ENCODE results near the gene WNT9B. TPM values are rescaled to one million over a fixed set of nuclear protein-coding genes. Genes with fewer than 3 reads are reported as not detected.

Gene WNT9B
- total and polyA plus RNA-seq, 2 of the 13 experiments (the other 11 are each of a cell fraction or from before 2014, with no cell fraction given), result not detected

DNA sequence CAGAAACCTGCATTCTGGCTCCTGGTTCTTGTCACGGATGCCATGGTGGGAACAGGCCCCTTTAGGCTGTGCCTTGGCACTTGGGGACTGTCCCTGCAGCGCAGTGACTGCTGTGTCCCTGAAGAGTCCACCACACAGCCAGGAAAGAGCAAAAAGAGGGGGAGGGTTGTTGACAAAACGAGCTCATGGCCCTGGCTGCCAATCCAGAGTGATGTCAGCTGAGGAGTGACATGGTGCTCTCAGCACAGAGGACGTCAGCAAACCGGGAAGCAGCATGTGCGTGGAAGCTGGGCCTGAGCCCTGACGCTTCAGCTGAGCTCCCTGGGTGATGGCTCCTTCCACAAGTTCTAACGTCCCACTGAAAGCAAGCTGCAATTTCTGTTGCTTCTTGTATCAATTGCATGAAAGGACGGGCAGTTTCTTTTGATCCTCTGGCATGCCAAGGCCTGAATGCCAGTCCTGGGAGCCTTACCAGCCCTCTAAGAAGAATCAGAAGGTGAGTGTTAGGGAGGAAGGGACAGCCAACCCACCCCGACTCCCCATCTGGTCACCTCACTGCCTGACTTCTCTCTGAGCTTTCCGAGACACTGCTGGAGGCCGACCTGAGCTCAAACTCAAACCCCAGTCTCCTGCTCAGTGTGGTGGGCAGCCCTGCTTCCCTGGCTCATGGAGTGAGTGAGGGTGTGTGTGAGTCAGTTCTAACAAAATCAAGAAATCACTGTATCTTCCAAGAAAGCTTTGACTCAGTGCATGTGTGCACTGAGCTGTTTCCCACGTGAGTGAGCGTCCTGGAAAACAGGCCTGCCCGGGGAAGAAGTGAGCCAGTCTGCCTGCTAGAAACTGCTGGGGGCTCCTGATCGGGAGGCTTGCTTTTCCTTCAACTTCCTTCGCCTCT is 18.2 kb upstream of the WNT9B start (continued):
- TF ChIP-seq, protein P1, sequence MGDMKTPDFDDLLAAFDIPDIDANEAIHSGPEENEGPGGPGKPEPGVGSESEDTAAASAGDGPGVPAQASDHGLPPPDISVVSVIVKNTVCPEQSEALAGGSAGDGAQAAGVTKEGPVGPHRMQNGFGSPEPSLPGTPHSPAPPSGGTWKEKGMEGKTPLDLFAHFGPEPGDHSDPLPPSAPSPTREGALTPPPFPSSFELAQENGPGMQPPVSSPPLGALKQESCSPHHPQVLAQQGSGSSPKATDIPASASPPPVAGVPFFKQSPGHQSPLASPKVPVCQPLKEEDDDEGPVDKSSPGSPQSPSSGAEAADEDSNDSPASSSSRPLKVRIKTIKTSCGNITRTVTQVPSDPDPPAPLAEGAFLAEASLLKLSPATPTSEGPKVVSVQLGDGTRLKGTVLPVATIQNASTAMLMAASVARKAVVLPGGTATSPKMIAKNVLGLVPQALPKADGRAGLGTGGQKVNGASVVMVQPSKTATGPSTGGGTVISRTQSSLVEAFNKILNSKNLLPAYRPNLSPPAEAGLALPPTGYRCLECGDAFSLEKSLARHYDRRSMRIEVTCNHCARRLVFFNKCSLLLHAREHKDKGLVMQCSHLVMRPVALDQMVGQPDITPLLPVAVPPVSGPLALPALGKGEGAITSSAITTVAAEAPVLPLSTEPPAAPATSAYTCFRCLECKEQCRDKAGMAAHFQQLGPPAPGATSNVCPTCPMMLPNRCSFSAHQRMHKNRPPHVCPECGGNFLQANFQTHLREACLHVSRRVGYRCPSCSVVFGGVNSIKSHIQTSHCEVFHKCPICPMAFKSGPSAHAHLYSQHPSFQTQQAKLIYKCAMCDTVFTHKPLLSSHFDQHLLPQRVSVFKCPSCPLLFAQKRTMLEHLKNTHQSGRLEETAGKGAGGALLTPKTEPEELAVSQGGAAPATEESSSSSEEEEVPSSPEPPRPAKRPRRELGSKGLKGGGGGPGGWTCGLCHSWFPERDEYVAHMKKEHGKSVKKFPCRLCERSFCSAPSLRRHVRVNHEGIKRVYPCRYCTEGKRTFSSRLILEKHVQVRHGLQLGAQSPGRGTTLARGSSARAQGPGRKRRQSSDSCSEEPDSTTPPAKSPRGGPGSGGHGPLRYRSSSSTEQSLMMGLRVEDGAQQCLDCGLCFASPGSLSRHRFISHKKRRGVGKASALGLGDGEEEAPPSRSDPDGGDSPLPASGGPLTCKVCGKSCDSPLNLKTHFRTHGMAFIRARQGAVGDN (CRISPR knock-in tag; IDR thresholded peaks at IDR 0.05), result peak; percentile 76
- TF ChIP-seq, protein P2, sequence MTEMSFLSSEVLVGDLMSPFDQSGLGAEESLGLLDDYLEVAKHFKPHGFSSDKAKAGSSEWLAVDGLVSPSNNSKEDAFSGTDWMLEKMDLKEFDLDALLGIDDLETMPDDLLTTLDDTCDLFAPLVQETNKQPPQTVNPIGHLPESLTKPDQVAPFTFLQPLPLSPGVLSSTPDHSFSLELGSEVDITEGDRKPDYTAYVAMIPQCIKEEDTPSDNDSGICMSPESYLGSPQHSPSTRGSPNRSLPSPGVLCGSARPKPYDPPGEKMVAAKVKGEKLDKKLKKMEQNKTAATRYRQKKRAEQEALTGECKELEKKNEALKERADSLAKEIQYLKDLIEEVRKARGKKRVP (CRISPR knock-in tag; IDR thresholded peaks at IDR 0.05), result peak in 1 of 2 experiments; percentile 51; a peak in 1 of 4 replicates
- TF ChIP-seq, protein P3, sequence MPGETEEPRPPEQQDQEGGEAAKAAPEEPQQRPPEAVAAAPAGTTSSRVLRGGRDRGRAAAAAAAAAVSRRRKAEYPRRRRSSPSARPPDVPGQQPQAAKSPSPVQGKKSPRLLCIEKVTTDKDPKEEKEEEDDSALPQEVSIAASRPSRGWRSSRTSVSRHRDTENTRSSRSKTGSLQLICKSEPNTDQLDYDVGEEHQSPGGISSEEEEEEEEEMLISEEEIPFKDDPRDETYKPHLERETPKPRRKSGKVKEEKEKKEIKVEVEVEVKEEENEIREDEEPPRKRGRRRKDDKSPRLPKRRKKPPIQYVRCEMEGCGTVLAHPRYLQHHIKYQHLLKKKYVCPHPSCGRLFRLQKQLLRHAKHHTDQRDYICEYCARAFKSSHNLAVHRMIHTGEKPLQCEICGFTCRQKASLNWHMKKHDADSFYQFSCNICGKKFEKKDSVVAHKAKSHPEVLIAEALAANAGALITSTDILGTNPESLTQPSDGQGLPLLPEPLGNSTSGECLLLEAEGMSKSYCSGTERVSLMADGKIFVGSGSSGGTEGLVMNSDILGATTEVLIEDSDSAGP (CRISPR knock-in tag; IDR thresholded peaks at IDR 0.05; ENCODE audit: borderline replicate concordance), result 0 out of 2 replicates have a peak, but pooled peaks have one; percentile 38
- TF ChIP-seq HOXA3 (CRISPR knock-in tag; IDR thresholded peaks at IDR 0.05) (peak; percentile 93), SYNCRIP (IDR thresholded peaks at IDR 0.05; ENCODE audit: insufficient read depth, low read depth, low read length) (no peak), ZNF644 (CRISPR knock-in tag; IDR thresholded peaks at IDR 0.05; ENCODE audit: low read depth) (peak; percentile 49; the same call in 1 of the 2 replicates), HMG20A (CRISPR knock-in tag; IDR thresholded peaks at IDR 0.05; ENCODE audit: borderline replicate concordance) (no peak), ZNF432 (CRISPR knock-in tag; IDR thresholded peaks at IDR 0.05; ENCODE audit: borderline replicate concordance) (no peak), FOXK1 (CRISPR knock-in tag; IDR thresholded peaks at IDR 0.05; ENCODE audit: borderline replicate concordance, low read depth) (peak; percentile 47; the same call in 1 of the 2 replicates), MXI1 (IDR thresholded peaks at IDR 0.05; ENCODE audit: borderline replicate concordance, low read depth, low read length) (0 out of 3 replicates have a peak, but pooled peaks have one; percentile 44), MXD4 (CRISPR knock-in tag; IDR thresholded peaks at IDR 0.05) (peak; percentile 18; the same call in 1 of the 2 replicates)
- TF ChIP-seq, protein P4, sequence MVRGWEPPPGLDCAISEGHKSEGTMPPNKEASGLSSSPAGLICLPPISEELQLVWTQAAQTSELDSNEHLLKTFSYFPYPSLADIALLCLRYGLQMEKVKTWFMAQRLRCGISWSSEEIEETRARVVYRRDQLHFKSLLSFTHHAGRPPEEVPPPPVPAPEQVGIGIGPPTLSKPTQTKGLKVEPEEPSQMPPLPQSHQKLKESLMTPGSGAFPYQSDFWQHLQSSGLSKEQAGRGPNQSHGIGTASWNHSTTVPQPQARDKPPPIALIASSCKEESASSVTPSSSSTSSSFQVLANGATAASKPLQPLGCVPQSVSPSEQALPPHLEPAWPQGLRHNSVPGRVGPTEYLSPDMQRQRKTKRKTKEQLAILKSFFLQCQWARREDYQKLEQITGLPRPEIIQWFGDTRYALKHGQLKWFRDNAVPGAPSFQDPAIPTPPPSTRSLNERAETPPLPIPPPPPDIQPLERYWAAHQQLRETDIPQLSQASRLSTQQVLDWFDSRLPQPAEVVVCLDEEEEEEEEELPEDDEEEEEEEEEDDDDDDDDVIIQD (CRISPR knock-in tag; IDR thresholded peaks at IDR 0.05; ENCODE audit: low read depth), result 0 out of 2 replicates have a peak, but pooled peaks have one; percentile 13
- TF ChIP-seq, protein P5, sequence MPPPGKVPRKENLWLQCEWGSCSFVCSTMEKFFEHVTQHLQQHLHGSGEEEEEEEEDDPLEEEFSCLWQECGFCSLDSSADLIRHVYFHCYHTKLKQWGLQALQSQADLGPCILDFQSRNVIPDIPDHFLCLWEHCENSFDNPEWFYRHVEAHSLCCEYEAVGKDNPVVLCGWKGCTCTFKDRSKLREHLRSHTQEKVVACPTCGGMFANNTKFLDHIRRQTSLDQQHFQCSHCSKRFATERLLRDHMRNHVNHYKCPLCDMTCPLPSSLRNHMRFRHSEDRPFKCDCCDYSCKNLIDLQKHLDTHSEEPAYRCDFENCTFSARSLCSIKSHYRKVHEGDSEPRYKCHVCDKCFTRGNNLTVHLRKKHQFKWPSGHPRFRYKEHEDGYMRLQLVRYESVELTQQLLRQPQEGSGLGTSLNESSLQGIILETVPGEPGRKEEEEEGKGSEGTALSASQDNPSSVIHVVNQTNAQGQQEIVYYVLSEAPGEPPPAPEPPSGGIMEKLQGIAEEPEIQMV (CRISPR knock-in tag; IDR thresholded peaks at IDR 0.05; ENCODE audit: low read depth), result 0 out of 2 replicates have a peak, but pooled peaks have one; percentile 35
- TF ChIP-seq, protein P6, sequence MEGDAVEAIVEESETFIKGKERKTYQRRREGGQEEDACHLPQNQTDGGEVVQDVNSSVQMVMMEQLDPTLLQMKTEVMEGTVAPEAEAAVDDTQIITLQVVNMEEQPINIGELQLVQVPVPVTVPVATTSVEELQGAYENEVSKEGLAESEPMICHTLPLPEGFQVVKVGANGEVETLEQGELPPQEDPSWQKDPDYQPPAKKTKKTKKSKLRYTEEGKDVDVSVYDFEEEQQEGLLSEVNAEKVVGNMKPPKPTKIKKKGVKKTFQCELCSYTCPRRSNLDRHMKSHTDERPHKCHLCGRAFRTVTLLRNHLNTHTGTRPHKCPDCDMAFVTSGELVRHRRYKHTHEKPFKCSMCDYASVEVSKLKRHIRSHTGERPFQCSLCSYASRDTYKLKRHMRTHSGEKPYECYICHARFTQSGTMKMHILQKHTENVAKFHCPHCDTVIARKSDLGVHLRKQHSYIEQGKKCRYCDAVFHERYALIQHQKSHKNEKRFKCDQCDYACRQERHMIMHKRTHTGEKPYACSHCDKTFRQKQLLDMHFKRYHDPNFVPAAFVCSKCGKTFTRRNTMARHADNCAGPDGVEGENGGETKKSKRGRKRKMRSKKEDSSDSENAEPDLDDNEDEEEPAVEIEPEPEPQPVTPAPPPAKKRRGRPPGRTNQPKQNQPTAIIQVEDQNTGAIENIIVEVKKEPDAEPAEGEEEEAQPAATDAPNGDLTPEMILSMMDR (CRISPR knock-in tag; IDR thresholded peaks at IDR 0.05), result 0 out of 2 replicates have a peak, but pooled peaks have one; percentile 9
